ENCODE data around the gene FBXL16. TPM values are rescaled to one million over a fixed set of nuclear protein-coding genes. Genes with fewer than 3 reads are reported as not detected.

FBXL16 gene
- total and polyA plus RNA-seq, 9 of the 15 experiments (the other 6 are each of a cell fraction or from before 2014, with no cell fraction given): 0.21 to 8.2 (median 1.7) TPM

DNA sequence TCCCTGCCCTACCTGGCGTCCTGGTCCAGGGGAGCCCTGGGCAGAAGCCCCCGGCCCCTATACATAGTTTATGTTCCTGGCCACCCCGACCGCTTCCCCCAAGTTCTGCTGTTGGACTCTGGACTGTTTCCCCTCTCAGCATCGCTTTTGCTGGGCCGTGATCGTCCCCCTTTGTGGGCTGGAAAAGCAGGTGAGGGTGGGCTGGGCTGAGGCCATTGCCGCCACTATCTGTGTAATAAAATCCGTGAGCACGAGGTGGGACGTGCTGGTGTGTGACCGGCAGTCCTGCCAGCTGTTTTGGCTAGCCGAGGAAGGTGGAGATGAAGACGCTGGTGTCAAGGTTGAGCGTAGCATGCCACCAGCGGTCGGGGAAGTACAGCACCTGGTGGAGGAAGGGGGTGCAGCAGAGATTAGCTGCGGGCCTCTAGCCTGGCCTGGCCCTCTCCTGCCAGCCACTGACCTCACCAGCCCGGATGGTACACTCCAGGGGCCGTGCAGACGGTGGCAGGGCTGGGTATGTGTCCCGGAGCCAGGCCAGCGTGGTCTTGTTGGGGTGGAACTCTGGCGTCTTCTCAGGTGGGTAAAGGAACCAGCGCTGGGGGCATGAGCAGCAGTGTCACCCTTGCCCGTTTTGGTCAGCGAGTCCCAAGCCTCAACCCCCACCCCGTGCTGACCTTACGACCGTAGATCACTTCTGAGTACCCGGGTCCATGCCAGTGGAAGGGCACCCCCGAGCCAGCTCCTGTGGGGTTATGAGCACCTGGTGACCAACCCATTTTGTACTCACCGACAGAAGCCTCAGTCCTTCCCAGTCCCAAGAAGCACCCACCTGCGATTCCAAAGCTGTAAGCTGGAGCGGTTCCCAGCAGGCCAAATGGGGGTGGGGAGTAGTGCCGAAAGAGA lies 22.9 kb downstream of the FBXL16 start (continued):
- TF ChIP-seq DPF2 (IDR thresholded peaks at IDR 0.05): no peak
- peak; percentile 64 for TF ChIP-seq POLR2G (IDR thresholded peaks at IDR 0.05; ENCODE audit: low read depth, low read length)

DNA sequence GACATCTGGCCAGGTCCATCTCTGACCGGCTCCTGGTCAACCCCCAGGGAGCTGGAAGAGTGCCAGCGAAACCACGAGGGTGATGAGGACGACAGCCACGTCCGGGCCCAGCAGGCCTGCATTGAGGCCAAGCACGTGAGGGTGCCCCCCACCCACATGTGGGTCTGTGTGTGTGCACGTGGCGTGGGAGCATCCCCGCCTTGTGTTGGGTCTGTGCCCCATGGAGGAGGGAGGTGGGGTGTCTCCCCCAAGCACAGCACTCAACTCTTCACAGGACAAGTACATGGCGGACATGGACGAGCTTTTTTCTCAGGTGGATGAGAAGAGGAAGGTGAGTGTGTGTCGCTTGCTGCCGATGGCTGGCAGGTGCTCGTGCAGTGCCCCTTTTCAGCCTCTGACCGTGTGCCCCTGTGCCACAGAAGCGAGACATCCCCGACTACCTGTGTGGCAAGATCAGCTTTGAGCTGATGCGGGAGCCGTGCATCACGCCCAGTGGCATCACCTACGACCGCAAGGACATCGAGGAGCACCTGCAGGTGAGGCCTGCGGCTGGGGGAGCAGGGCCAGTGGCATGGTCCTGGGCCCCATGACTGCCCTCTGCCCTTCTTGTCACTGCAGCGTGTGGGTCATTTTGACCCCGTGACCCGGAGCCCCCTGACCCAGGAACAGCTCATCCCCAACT lies 23.7 kb downstream of the FBXL16 start:
- WGBS (ENCODE audit: insufficient coverage, low coverage, missing lambda C conversion rate): 61% methylated on average over 26 of the region's 28 CpGs
- Histone ChIP-seq H3K9me3 (replicated peaks; ENCODE audit: control insufficient read depth, insufficient read depth, low read depth, low read length) (no peaks in the 10 kb centered on the region), H4K20me1 (replicated peaks; ENCODE audit: control insufficient read depth, insufficient read depth, low read length) (peaks cover 21% of the 10 kb centered on the region), H3K27me3 (ENCODE audit: control insufficient read depth in 2 of 2, insufficient read depth in 2 of 2, low read length in 2 of 2) (no peaks in the 10 kb centered on the region), H3K27ac (ENCODE audit: extremely low read depth, low read depth, low read length) (peak overlapping the region; percentile 89), H3K4me3 (peak overlapping the region; percentile 98), H3K4me1 (replicated peaks in 1 of 2; ENCODE audit: control insufficient read depth in 2 of 2, insufficient read depth in 2 of 2, low read length in 2 of 2) (peaks cover 33 to 98% of the 10 kb centered on the region in 2 experiments), H3K4me2 (ENCODE audit: insufficient read depth, low read length) (peak overlapping the region; percentile 75), H3K79me2 (ENCODE audit: control insufficient read depth, insufficient read depth, low read length) (peaks cover 41% of the 10 kb centered on the region), H3K36me3 (ENCODE audit: control insufficient read depth, insufficient read depth, low read length) (peaks cover 55% of the 10 kb centered on the region), H3K9ac (ENCODE audit: insufficient read depth in 1 of 2, low read depth in 2 of 2, low read length in 2 of 2) (peak overlapping the region; percentile 83 to 98), H2AFZ (ENCODE audit: low read depth, low read length) (no peak overlapping the region), H3K9me1 (ENCODE audit: control insufficient read depth, insufficient read depth, low read length) (peaks cover 11% of the 10 kb centered on the region)
- peak; percentile 82 for FAIRE-seq
- DNase-seq (ENCODE audit: extremely low read depth in 1 of 4, low spot score in 3 of 4): peak in 3 of 4 experiments; percentile 29 to 89 (median 62)
- POLR2A ChIA-PET: interaction anchor here (0.7 to 1.8 kb wide), 11 partner anchors 8 to 636 kb away, joined by 3 to 10 read pairs (median 4); partner anchors contain the start of genes CAPN15, METTL26, WDR24 and WFIKKN1
- intact Hi-C loops (cut with micrococcal nuclease) (loop anchor here (5.0 kb wide), 1 partner anchor 285 kb away; the partner anchor contains the start of gene NME4), in situ Hi-C loops (cut with MboI) (no loop called here)
- BruUV-seq (replicated peaks): no TSS peak
- CTCF ChIA-PET (ENCODE audit: low intra/inter-chr PET ratio): interaction anchor here (0.6 kb wide), 1 partner anchor 13 kb away, joined by 3 read pairs; no protein-coding TSS in a partner anchor
- peak; percentile 11 for ATAC-seq
- TF ChIP-seq RAD21 (CRISPR knock-in tag; conservative IDR thresholded peaks at IDR 0.05 in 1 of 2, IDR thresholded peaks at IDR 0.05 in 1 of 2): no peak
- TF ChIP-seq CBX1 (IDR thresholded peaks at IDR 0.05; ENCODE audit: low read depth): no peak
- TF ChIP-seq ARID1B (IDR thresholded peaks at IDR 0.05): no peak
- no peak for TF ChIP-seq ZBTB17 (CRISPR knock-in tag; IDR thresholded peaks at IDR 0.05)
- TF ChIP-seq ZBTB1 (CRISPR knock-in tag; IDR thresholded peaks at IDR 0.05; ENCODE audit: borderline replicate concordance, low read depth): no peak
- TF ChIP-seq, protein P1, sequence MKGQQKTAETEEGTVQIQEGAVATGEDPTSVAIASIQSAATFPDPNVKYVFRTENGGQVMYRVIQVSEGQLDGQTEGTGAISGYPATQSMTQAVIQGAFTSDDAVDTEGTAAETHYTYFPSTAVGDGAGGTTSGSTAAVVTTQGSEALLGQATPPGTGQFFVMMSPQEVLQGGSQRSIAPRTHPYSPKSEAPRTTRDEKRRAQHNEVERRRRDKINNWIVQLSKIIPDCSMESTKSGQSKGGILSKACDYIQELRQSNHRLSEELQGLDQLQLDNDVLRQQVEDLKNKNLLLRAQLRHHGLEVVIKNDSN (CRISPR knock-in tag; IDR thresholded peaks at IDR 0.05): peak; percentile 72
- no peak for TF ChIP-seq MAFG (tag; conservative IDR thresholded peaks at IDR 0.05)
- no peak for TF ChIP-seq ZNF354B (CRISPR knock-in tag; IDR thresholded peaks at IDR 0.05)
- no peak for TF ChIP-seq DMBX1 (CRISPR knock-in tag; IDR thresholded peaks at IDR 0.05; ENCODE audit: borderline replicate concordance)
- TF ChIP-seq, protein P2, sequence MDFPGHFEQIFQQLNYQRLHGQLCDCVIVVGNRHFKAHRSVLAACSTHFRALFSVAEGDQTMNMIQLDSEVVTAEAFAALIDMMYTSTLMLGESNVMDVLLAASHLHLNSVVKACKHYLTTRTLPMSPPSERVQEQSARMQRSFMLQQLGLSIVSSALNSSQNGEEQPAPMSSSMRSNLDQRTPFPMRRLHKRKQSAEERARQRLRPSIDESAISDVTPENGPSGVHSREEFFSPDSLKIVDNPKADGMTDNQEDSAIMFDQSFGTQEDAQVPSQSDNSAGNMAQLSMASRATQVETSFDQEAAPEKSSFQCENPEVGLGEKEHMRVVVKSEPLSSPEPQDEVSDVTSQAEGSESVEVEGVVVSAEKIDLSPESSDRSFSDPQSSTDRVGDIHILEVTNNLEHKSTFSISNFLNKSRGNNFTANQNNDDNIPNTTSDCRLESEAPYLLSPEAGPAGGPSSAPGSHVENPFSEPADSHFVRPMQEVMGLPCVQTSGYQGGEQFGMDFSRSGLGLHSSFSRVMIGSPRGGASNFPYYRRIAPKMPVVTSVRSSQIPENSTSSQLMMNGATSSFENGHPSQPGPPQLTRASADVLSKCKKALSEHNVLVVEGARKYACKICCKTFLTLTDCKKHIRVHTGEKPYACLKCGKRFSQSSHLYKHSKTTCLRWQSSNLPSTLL (IDR thresholded peaks at IDR 0.05): no peak
- TF ChIP-seq SRF (CRISPR knock-in tag; IDR thresholded peaks at IDR 0.05): no peak
- peak; percentile 72 for TF ChIP-seq ZFX (CRISPR knock-in tag; IDR thresholded peaks at IDR 0.05)

All from K562 (cell line).